ENCODE measurements around the gene ARHGAP15. TPM values are rescaled to one million over a fixed set of nuclear protein-coding genes. Genes with fewer than 3 reads are reported as not detected.

ARHGAP15 gene
- total RNA-seq, 3 donors from 2014 or later = 5.3 to 8.2 (median 5.8) TPM

GRCh38 chr2:143579456-143579855 lies 450.2 kb downstream of the ARHGAP15 start:
- DNase-seq (no peak), ATAC-seq (no peak)
- intact Hi-C loops (cut with DNase I, micrococcal nuclease) = no loop called here
- Histone ChIP-seq H3K36me3 (ENCODE audit: low read depth) (no peaks in the 10 kb centered on the region), H3K9me3 (no peaks in the 10 kb centered on the region), H3K4me3 (no peak overlapping the region), H3K4me1 (ENCODE audit: low read depth) (no peaks in the 10 kb centered on the region)
- no peak for TF ChIP-seq CTCF (IDR thresholded peaks at IDR 0.05)

GRCh38 chr2:143581134-143581533 lies 451.9 kb downstream of the ARHGAP15 start:
- intact Hi-C loops (cut with DNase I, micrococcal nuclease) = no loop called here
- no peak for ATAC-seq
- Histone ChIP-seq H3K4me1 (ENCODE audit: low read depth) (no peaks in the 10 kb centered on the region), H3K9me3 (no peaks in the 10 kb centered on the region), H3K36me3 (ENCODE audit: low read depth) (no peaks in the 10 kb centered on the region), H3K4me3 (no peak overlapping the region)
- DNase-seq = no peak
- no peak for TF ChIP-seq CTCF (IDR thresholded peaks at IDR 0.05)

DNA sequence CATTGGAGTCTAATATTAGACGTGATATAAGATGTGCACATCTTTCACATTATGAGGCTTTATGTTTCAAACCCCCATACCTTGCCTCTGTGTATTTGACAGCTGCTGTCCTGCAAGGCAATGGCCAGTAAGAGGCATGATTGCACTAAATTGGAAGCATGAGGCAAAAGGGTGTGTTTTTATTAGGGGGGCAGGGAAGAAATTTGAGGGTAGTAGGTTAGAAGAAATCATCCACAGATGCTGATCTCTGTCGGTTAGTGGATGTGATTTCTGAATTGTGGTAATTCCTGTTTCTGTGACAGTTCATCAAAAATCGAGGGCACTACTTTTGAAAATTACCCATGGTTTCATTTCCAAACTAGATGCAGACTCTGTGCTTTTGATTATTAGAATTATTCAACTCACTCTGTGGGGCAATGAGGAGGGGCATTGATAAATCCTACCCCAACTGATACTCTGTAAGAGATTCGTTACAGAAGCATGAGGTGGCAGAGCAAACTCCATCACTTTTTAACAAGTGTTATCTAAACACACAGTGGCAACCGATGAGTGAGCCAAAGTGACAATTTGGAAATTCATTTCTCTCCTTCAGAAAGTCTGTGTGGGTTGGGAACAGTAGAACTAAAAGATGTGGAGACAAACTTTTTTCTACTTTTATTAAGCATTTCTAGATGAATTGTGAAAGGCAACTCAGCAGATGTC lies 453.0 kb downstream of the ARHGAP15 start:
- intact Hi-C loops (cut with DNase I, micrococcal nuclease) = no loop called here
- H3K4me3 ChIP-seq = no peak overlapping the region
- no peaks in the 10 kb centered on the region for H3K4me1 ChIP-seq (ENCODE audit: low read depth)
- no peaks in the 10 kb centered on the region for H3K36me3 ChIP-seq (ENCODE audit: low read depth)
- ATAC-seq (no peak), DNase-seq (no peak)
- TF ChIP-seq CTCF (IDR thresholded peaks at IDR 0.05) = no peak
- H3K9me3 ChIP-seq = peaks cover 5% of the 10 kb centered on the region

DNA sequence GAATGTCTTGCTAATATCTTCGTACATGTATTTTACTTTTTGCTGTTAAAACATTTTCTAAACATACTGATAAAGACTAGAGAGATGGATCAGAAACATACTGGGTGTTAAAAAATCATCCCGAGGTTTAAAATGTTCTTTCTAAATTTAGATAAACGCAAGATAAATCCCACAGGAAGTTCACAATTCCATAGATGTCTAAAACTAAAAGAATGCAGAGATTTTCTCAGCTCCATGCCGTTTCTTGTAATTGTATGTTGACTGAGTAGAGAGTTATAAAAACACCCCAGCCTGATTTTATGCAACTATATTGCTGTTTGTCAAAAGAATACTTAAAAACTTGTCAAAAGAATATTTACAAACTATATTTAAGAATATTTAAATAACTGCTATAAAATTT lies 455.7 kb downstream of the ARHGAP15 start:
- no peak for TF ChIP-seq CTCF (IDR thresholded peaks at IDR 0.05)
- no peaks in the 10 kb centered on the region for H3K4me1 ChIP-seq (ENCODE audit: low read depth)
- no peak overlapping the region for H3K4me3 ChIP-seq
- H3K36me3 ChIP-seq (ENCODE audit: low read depth) = no peaks in the 10 kb centered on the region
- H3K9me3 ChIP-seq = peaks cover 5% of the 10 kb centered on the region
- intact Hi-C loops (cut with DNase I, micrococcal nuclease) = no loop called here
- ATAC-seq = no peak
- no peak for DNase-seq

GRCh38 chr2:143586119-143586518 lies 456.9 kb downstream of the ARHGAP15 start:
- no peak for DNase-seq
- intact Hi-C loops (cut with DNase I, micrococcal nuclease) = no loop called here
- H3K36me3 ChIP-seq (ENCODE audit: low read depth) = no peaks in the 10 kb centered on the region
- no peaks in the 10 kb centered on the region for H3K4me1 ChIP-seq (ENCODE audit: low read depth)
- no peak for ATAC-seq
- no peak for TF ChIP-seq CTCF (IDR thresholded peaks at IDR 0.05)
- no peak overlapping the region for H3K4me3 ChIP-seq
- peaks cover 5% of the 10 kb centered on the region for H3K9me3 ChIP-seq

- no peak overlapping the region for H3K4me3 ChIP-seq
- no peak for TF ChIP-seq CTCF (IDR thresholded peaks at IDR 0.05)
- H3K9me3 ChIP-seq = peaks cover 5% of the 10 kb centered on the region
- H3K36me3 ChIP-seq (ENCODE audit: low read depth) = no peaks in the 10 kb centered on the region
- no peaks in the 10 kb centered on the region for H3K4me1 ChIP-seq (ENCODE audit: low read depth)
- DNase-seq = no peak
- no peak for ATAC-seq
- intact Hi-C loops (cut with DNase I, micrococcal nuclease) = no loop called here
Observed at GRCh38 chr2:143588746-143589145, 459.5 kb downstream of the ARHGAP15 start.
